NCI-H2107 treated with DMSO at 0.1 percent for 48 hours (cell line): ENCODE data around the gene CACNA1B.
"Not testable (repeated sequence)": the region's sequence is repeated elsewhere in the genome, so short reads cannot be mapped to it uniquely, and the experiment has no call there.

ENCODE experiments used
- DNase-seq: peaks from one replicate; lab custom pipeline; 2025; ENCODE audit not compliant: unreplicated experiment; lab: John Stamatoyannopoulos, UW

The CACNA1B gene

GRCh38 chr9:138112090-138112748, 234.6 kb downstream of the CACNA1B start:
- no peak for DNase-seq

- DNase-seq: no peak
Observed at GRCh38 chr9:138112791-138113600, 235.4 kb downstream of the CACNA1B start.

GRCh38 chr9:138113701-138114325, 236.2 kb downstream of the CACNA1B start:
- not testable (repeated sequence) for DNase-seq

- no peak for DNase-seq
Observed at GRCh38 chr9:138114501-138115245, 237.1 kb downstream of the CACNA1B start.

- no peak for DNase-seq
Observed at GRCh38 chr9:138115506-138115905, 237.9 kb downstream of the CACNA1B start.

- DNase-seq: no peak
Observed at GRCh38 chr9:138116521-138116920, 238.9 kb downstream of the CACNA1B start.

GRCh38 chr9:138117101-138117750, 239.6 kb downstream of the CACNA1B start:
- DNase-seq: no peak

- DNase-seq: no peak
Observed at GRCh38 chr9:138117836-138118235, 240.3 kb downstream of the CACNA1B start.

- DNase-seq: no peak
Observed at GRCh38 chr9:138118601-138119071, 241.1 kb downstream of the CACNA1B start.

GRCh38 chr9:138119202-138120027, 241.8 kb downstream of the CACNA1B start:
- DNase-seq: no peak

GRCh38 chr9:138120072-138120471, 242.5 kb downstream of the CACNA1B start:
- no peak for DNase-seq

GRCh38 chr9:138120511-138121437, 243.2 kb downstream of the CACNA1B start:
- no peak for DNase-seq

- DNase-seq: no peak
Observed at GRCh38 chr9:138121438-138122050, 244.0 kb downstream of the CACNA1B start.

GRCh38 chr9:138122201-138122600, 244.6 kb downstream of the CACNA1B start:
- no peak for DNase-seq

GRCh38 chr9:138122676-138123075, 245.1 kb downstream of the CACNA1B start:
- DNase-seq: no peak

- no peak for DNase-seq
Observed at GRCh38 chr9:138123086-138123485, 245.5 kb downstream of the CACNA1B start.

GRCh38 chr9:138126090-138126857, 248.7 kb downstream of the CACNA1B start:
- not testable (repeated sequence) for DNase-seq
